ENCODE measurements around the gene CSTPP1.

GRCh38 chr11:46976182-46976854, 39.8 kb downstream of the CSTPP1 start:
- TF ChIP-seq CTCF (IDR thresholded peaks at IDR 0.05): no peak
- no peak for TF ChIP-seq POLR2A (IDR thresholded peaks at IDR 0.05)
